ENCODE measurements around the gene SECISBP2L. TPM values are rescaled to one million over a fixed set of nuclear protein-coding genes. Genes with fewer than 3 reads are reported as not detected.
A peak's percentile ranks its signal among the peaks of the same experiment; 100 is the strongest.

Gene SECISBP2L, protein sequence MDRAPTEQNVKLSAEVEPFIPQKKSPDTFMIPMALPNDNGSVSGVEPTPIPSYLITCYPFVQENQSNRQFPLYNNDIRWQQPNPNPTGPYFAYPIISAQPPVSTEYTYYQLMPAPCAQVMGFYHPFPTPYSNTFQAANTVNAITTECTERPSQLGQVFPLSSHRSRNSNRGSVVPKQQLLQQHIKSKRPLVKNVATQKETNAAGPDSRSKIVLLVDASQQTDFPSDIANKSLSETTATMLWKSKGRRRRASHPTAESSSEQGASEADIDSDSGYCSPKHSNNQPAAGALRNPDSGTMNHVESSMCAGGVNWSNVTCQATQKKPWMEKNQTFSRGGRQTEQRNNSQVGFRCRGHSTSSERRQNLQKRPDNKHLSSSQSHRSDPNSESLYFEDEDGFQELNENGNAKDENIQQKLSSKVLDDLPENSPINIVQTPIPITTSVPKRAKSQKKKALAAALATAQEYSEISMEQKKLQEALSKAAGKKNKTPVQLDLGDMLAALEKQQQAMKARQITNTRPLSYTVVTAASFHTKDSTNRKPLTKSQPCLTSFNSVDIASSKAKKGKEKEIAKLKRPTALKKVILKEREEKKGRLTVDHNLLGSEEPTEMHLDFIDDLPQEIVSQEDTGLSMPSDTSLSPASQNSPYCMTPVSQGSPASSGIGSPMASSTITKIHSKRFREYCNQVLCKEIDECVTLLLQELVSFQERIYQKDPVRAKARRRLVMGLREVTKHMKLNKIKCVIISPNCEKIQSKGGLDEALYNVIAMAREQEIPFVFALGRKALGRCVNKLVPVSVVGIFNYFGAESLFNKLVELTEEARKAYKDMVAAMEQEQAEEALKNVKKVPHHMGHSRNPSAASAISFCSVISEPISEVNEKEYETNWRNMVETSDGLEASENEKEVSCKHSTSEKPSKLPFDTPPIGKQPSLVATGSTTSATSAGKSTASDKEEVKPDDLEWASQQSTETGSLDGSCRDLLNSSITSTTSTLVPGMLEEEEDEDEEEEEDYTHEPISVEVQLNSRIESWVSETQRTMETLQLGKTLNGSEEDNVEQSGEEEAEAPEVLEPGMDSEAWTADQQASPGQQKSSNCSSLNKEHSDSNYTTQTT
- total RNA-seq = 10 to 100 TPM; 40.8 to 66.3 (median 49.0) TPM
- long read RNA-seq, donor 1, full-length matches to known transcripts = 1 of 6 reads
- long read RNA-seq, donor 1, partial matches to known transcripts = 4 of 6 reads
- long read RNA-seq, donor 1, other reads (novel, unspliced or antisense) = 1 of 6 reads
- long read RNA-seq, donor 2, partial matches to known transcripts = 12 of 13 reads
- long read RNA-seq, donor 2, other reads (novel, unspliced or antisense) = 1 of 13 reads

DNA sequence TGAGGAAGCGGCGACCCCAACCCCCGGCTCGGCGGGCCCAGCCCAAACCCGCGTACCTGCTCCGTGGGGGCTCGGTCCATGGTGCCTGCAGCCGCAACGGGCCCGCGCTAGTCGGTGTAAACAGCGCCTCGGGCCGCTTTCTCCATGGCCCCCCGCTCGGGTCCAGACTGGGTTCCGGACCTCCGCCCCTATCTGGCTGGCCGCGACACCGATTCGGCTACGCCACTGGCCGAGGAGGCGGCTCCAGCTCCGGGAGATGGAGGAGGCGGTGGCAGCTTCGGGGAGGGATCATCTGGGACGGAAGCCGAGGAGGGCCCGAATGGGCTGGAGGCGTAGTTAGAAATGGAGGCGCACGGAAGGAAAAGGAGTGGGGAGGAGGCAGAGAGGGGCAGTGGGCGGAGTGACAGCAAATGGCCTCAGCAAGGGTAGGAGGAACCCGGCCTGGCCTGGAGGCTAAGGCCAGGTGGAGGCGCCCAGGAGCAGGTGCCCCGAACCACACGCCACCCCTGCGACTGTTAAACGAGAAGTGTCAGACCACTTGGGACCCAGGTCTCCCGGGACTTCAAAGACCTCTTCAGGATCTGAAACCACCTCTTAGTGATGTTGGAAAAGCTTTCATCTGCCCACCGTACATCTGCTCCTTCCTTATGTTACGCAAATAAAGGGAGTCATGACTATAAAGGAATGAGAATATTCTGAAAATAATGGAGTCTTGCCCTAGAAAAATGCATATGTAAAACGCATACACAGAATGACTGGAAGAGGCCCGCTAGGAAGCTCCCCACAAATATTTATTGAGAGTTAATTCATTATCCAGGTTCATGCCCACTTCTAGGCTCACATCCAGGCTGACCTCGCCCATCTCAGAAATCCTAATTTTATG is at the start of gene SECISBP2L:
Gene SECISBP2L, minus strand, starts transcription at position 227 of the 883 bp plus-strand sequence. Its CDS starts 147 bp downstream, at position 80.
- no peaks in the 10 kb centered on the region for H3K36me3 ChIP-seq (ENCODE audit: low read depth)
- H3K4me1 ChIP-seq (ENCODE audit: low read depth) = peaks cover 13% of the 10 kb centered on the region
- peak; percentile 99 for ATAC-seq
- peak; percentile 95 to 96 (median 96) for DNase-seq
- intact Hi-C loops (cut with DNase I, micrococcal nuclease) = no loop called here
- H3K4me3 ChIP-seq = peak within 1 kb of the TSS; percentile 99
- TF ChIP-seq, protein P1, sequence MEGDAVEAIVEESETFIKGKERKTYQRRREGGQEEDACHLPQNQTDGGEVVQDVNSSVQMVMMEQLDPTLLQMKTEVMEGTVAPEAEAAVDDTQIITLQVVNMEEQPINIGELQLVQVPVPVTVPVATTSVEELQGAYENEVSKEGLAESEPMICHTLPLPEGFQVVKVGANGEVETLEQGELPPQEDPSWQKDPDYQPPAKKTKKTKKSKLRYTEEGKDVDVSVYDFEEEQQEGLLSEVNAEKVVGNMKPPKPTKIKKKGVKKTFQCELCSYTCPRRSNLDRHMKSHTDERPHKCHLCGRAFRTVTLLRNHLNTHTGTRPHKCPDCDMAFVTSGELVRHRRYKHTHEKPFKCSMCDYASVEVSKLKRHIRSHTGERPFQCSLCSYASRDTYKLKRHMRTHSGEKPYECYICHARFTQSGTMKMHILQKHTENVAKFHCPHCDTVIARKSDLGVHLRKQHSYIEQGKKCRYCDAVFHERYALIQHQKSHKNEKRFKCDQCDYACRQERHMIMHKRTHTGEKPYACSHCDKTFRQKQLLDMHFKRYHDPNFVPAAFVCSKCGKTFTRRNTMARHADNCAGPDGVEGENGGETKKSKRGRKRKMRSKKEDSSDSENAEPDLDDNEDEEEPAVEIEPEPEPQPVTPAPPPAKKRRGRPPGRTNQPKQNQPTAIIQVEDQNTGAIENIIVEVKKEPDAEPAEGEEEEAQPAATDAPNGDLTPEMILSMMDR (IDR thresholded peaks at IDR 0.05) = no peak
- H3K9me3 ChIP-seq = no peaks in the 10 kb centered on the region

DNA sequence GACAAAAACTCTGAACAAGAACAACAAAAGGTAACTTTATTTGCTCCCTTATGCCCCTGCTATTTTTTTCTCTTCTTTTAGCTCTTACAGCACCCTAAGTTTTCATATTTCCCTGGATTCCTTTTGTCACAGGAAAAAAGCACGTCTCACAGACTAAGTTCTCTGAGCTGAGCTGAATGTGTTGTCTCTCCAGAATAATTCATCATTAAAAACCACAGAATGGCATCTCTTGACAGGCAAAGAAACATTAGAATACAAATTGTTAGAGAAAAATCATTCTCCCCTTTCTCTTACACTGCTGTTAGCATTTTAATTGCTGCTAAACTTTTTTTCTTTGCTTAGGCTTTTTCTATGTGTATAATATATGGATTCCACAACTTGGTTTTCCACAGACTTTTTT is 48.7 kb upstream of the SECISBP2L start:
- Histone ChIP-seq H3K4me3 (no peak overlapping the region), H3K36me3 (ENCODE audit: low read depth) (no peaks in the 10 kb centered on the region), H3K9me3 (no peaks in the 10 kb centered on the region), H3K4me1 (ENCODE audit: low read depth) (no peaks in the 10 kb centered on the region)
- intact Hi-C loops (cut with DNase I, micrococcal nuclease) = no loop called here
- ATAC-seq (no peak), DNase-seq (no peak)
- TF ChIP-seq, protein P1 (IDR thresholded peaks at IDR 0.05) = no peak

DNA sequence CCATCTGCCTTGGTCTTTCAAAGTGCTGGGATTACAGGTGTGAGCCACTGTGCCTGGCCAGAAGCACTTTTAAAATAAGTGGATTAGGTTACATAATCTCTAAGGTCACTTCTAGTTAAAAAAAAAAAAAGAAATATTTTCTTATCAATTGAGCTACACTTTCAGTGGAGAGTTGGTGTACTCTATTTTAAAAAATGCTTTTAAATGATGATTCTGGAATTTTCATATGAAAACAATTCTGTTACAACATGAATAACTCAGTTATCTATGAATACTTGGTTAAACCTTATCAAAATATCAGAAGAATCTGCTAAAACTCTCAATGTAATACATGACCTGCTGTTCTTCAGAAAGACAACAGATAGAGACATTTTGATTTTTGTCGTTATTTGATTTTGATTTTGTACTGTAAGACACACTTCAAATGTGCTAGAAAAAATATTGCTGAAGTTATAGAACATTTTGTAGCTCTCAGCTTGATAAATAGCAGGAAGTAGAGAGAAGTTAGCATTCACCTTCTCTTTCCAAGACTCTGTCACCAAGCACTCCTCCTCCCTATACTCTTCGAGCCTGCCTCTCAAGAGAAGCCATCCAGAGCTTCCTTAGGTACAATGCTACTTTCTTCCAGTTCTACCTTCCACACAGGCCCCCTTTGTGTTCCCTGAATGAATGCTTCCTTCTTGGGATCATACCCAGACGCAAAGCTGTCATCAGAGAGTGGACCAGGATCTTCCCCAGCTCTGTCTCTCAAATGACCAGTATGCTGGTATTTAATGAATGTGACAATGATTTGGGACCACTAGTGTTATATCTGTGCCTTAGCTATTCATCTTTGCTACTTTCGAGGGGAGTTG is 47.2 kb upstream of the SECISBP2L start:
- Histone ChIP-seq H3K4me1 (ENCODE audit: low read depth) (no peaks in the 10 kb centered on the region), H3K4me3 (no peak overlapping the region), H3K36me3 (ENCODE audit: low read depth) (no peaks in the 10 kb centered on the region), H3K9me3 (no peaks in the 10 kb centered on the region)
- no peak for ATAC-seq
- intact Hi-C loops (cut with DNase I, micrococcal nuclease) = no loop called here
- TF ChIP-seq, protein P1 (IDR thresholded peaks at IDR 0.05) = no peak
- no peak for DNase-seq

DNA sequence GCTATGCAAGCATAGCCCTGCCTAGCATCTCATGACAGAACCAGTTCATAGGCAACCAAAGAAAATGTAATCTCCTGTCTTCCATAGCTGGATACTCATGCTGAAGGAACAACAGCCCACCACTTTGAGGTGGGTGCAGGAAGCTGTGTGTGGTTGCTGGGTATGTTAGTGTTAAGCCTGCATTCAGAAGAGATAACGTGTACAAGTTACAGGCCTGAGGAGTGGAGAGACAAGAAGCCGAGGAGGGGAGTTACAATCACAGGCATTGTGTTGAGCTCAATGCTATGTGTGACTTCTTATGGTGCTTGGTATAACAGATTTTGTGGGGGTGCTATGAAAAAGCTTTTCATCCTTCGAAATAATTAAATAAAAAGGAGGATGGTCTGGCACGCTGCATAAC is 42.8 kb upstream of the SECISBP2L start:
- no peaks in the 10 kb centered on the region for H3K36me3 ChIP-seq (ENCODE audit: low read depth)
- no peak overlapping the region for H3K4me3 ChIP-seq
- TF ChIP-seq, protein P1 (IDR thresholded peaks at IDR 0.05) = no peak
- no peaks in the 10 kb centered on the region for H3K9me3 ChIP-seq
- no peaks in the 10 kb centered on the region for H3K4me1 ChIP-seq (ENCODE audit: low read depth)
- DNase-seq (no peak), ATAC-seq (no peak)
- intact Hi-C loops (cut with DNase I, micrococcal nuclease) = no loop called here

Data from mucosa of descending colon (tissue), 3 donors.